ENCODE data around the gene MICAL2. TPM values are rescaled to one million over a fixed set of nuclear protein-coding genes. Genes with fewer than 3 reads are reported as not detected.

MICAL2 gene
- total and polyA plus RNA-seq, 2 donors (not counting 1 experiment from before 2014, with no cell fraction given): 0.32 to 0.40 TPM

- no peak overlapping the region for H3K27ac ChIP-seq (ENCODE audit: low read length in 2 of 2)
- no peak for ATAC-seq (ENCODE audit: low read depth)
- H3K27me3 ChIP-seq (replicated peaks in 1 of 4; ENCODE audit: control extremely low read depth in 1 of 4, control insufficient read depth in 3 of 4, insufficient read depth in 4 of 4, low read length in 3 of 4): peaks cover 0 to 3% (median 0%) of the 10 kb centered on the region in 4 experiments
- no peaks in the 10 kb centered on the region for H3K79me2 ChIP-seq (ENCODE audit: control insufficient read depth, insufficient read depth, low read length)
- no peak overlapping the region for H3K4me3 ChIP-seq (ENCODE audit: control extremely low read depth in 1 of 5, extremely low read depth in 1 of 5, insufficient read depth in 1 of 5, low read depth in 2 of 5, low read length in 4 of 5)
- peaks cover 5 to 10% of the 10 kb centered on the region in 2 donors for H3K4me1 ChIP-seq (ENCODE audit: control insufficient read depth in 2 of 2, insufficient read depth in 2 of 2, low read length in 2 of 2)
- POLR2A ChIA-PET: no interaction called here
- H3K9me3 ChIP-seq (ENCODE audit: control extremely low read depth in 1 of 3, control insufficient read depth in 2 of 3, insufficient read depth in 1 of 3, low read length in 2 of 3): peaks cover 0 to 10% (median 0%) of the 10 kb centered on the region in 3 donors
- no peak overlapping the region for H3K9ac ChIP-seq (ENCODE audit: low read length)
- H3K27me3 Mint-ChIP-seq: peaks cover 5% of the 10 kb centered on the region
- H3K4me1 Mint-ChIP-seq: peaks cover 11% of the 10 kb centered on the region
- no peak overlapping the region for H3K27ac Mint-ChIP-seq
- no peak overlapping the region for H3K4me2 ChIP-seq (replicated peaks; ENCODE audit: low read depth, low read length, poor library complexity, severe bottlenecking)
- no peaks in the 10 kb centered on the region for H4K20me1 ChIP-seq (ENCODE audit: control insufficient read depth, insufficient read depth, low read length, poor library complexity, severe bottlenecking)
- H3K36me3 ChIP-seq (replicated peaks in 1 of 2; ENCODE audit: control extremely low read depth in 1 of 2, control insufficient read depth in 1 of 2, extremely low read depth in 1 of 2, insufficient read depth in 2 of 2, low read length in 1 of 2): no peaks in the 10 kb centered on the region
- no peak overlapping the region for H3K4me3 Mint-ChIP-seq
- intact Hi-C loops (cut with micrococcal nuclease): no loop called here
- H2AFZ ChIP-seq (ENCODE audit: insufficient read depth, low read depth, low read length, poor library complexity, severe bottlenecking): no peak overlapping the region
- CTCF ChIA-PET: interaction anchor here (1.2 to 1.4 kb wide), 2 partner anchors 49 to 238 kb away, joined by 3 to 6 read pairs; no protein-coding TSS in a partner anchor
- peak; percentile 0 for DNase-seq
- WGBS (ENCODE audit: insufficient coverage): 88% methylated on average over 6 of the region's 6 CpGs
- H3K9me3 Mint-ChIP-seq (ENCODE audit: insufficient read depth): no peaks in the 10 kb centered on the region
- TF ChIP-seq EZH2 (IDR thresholded peaks at IDR 0.05; ENCODE audit: borderline replicate concordance, insufficient read depth, low read depth, low read length, poor library complexity, severe bottlenecking) (no peak), CTCF (IDR thresholded peaks at IDR 0.05) (no peak)
These were observed 175.4 kb downstream of the MICAL2 start for GRCh38 chr11:12285811-12286222.

- ChIA-PET CTCF (no interaction called here), POLR2A (no interaction called here)
- no peak for DNase-seq
- no peak overlapping the region for H3K4me3 ChIP-seq (ENCODE audit: control extremely low read depth in 1 of 5, extremely low read depth in 1 of 5, insufficient read depth in 1 of 5, low read depth in 2 of 5, low read length in 4 of 5)
- no peaks in the 10 kb centered on the region for H3K36me3 ChIP-seq (replicated peaks in 1 of 2; ENCODE audit: control extremely low read depth in 1 of 2, control insufficient read depth in 1 of 2, extremely low read depth in 1 of 2, insufficient read depth in 2 of 2, low read length in 1 of 2)
- H2AFZ ChIP-seq (ENCODE audit: insufficient read depth, low read depth, low read length, poor library complexity, severe bottlenecking): no peak overlapping the region
- no peaks in the 10 kb centered on the region for H3K79me2 ChIP-seq (ENCODE audit: control insufficient read depth, insufficient read depth, low read length)
- intact Hi-C loops (cut with micrococcal nuclease): no loop called here
- H3K4me2 ChIP-seq (replicated peaks; ENCODE audit: low read depth, low read length, poor library complexity, severe bottlenecking): no peak overlapping the region
- Mint-ChIP-seq H3K4me3 (no peak overlapping the region), H3K27ac (no peak overlapping the region), H3K4me1 (peaks cover 11% of the 10 kb centered on the region), H3K9me3 (ENCODE audit: insufficient read depth) (no peaks in the 10 kb centered on the region), H3K27me3 (peaks cover 5% of the 10 kb centered on the region)
- ATAC-seq (ENCODE audit: low read depth): no peak
- WGBS (ENCODE audit: insufficient coverage): 97% methylated on average over 3 of the region's 6 CpGs
- H3K9ac ChIP-seq (ENCODE audit: low read length): no peak overlapping the region
- peaks cover 0 to 3% (median 0%) of the 10 kb centered on the region in 4 experiments for H3K27me3 ChIP-seq (replicated peaks in 1 of 4; ENCODE audit: control extremely low read depth in 1 of 4, control insufficient read depth in 3 of 4, insufficient read depth in 4 of 4, low read length in 3 of 4)
- H4K20me1 ChIP-seq (ENCODE audit: control insufficient read depth, insufficient read depth, low read length, poor library complexity, severe bottlenecking): no peaks in the 10 kb centered on the region
- H3K4me1 ChIP-seq (ENCODE audit: control insufficient read depth in 2 of 2, insufficient read depth in 2 of 2, low read length in 2 of 2): peaks cover 5 to 10% of the 10 kb centered on the region in 2 donors
- TF ChIP-seq CTCF (IDR thresholded peaks at IDR 0.05) (no peak), EZH2 (IDR thresholded peaks at IDR 0.05; ENCODE audit: borderline replicate concordance, insufficient read depth, low read depth, low read length, poor library complexity, severe bottlenecking) (no peak)
- no peak overlapping the region for H3K27ac ChIP-seq (ENCODE audit: low read length in 2 of 2)
- peaks cover 0 to 7% (median 0%) of the 10 kb centered on the region in 3 donors for H3K9me3 ChIP-seq (ENCODE audit: control extremely low read depth in 1 of 3, control insufficient read depth in 2 of 3, insufficient read depth in 1 of 3, low read length in 2 of 3)
These were observed 176.2 kb downstream of the MICAL2 start for GRCh38 chr11:12286606-12287005.

Data from B cell (primary cell).